HCT116 (cell line): ENCODE data around the gene HIRA. TPM values are rescaled to one million over a fixed set of nuclear protein-coding genes. Genes with fewer than 3 reads are reported as not detected.

ENCODE experiments used
- ATAC-seq: fragments of 200-7000 bp; cut with Tn5 transposase; 2 replicates; pipeline ENCODE4 v1.9.1; 2020; ENCODE audit warnings: mild to moderate bottlenecking, moderate library complexity
- BruUV-seq: library from RNA; stranded (reverse); fragments of 400-500 nt; replicated peaks from 2 replicates; lab custom pipeline; 2021; lab: Mats Ljungman, UMichigan
- CTCF ChIA-PET: fragments of 300-600 bp; sonication (Branson Sonifier 250); formaldehyde crosslinking; loops from one replicate; lab custom pipeline; 2021; ENCODE audit warnings: antibody characterized with exemption; lab: Charles Lee
- POLR2A ChIA-PET: fragments of 300-600, 350-600 bp; sonication (Branson Sonifier 250); formaldehyde crosslinking; loops from one replicate; lab custom pipeline; 2021; ENCODE audit warnings: antibody characterized with exemption; lab: Charles Lee
- RAD21 ChIA-PET, 2 experiments: fragments of 300-600 bp; sonication (Branson Sonifier 250); formaldehyde crosslinking; loops; one replicate each; lab custom pipeline; 2023; ENCODE audit warnings: low total read pairs in 2 of 2; ENCODE audit not compliant: uncharacterized antibody in 2 of 2, unreplicated experiment in 2 of 2, low non-redundant PET in 1 of 2; lab: Charles Lee
- DNase-seq: peaks from one replicate; pipeline ENCODE4 v3.0.0-alpha.2; 2010; ENCODE audit warnings: low read depth, low spot score
- H2AFZ ChIP-seq: fragments of 200-600 bp; shearing (Covaris generic), sonication (generic); 2 replicates; pipeline ENCODE4 v1.6.1; 2017; ENCODE audit warnings: low read depth, mixed run types, mixed read lengths, antibody characterized with exemption, low read length; ENCODE audit not compliant: poor library complexity, severe bottlenecking
- H3K27ac ChIP-seq: 2 replicates; pipeline ENCODE4 v1.5.1; 2012; ENCODE audit warnings: low read depth, low read length
- H3K27me3 ChIP-seq: fragments of 200-600 bp; sonication (generic); 2 replicates; pipeline ENCODE4 v1.6.1; 2016; ENCODE audit warnings: mixed run types, low read length, mixed read lengths; ENCODE audit not compliant: insufficient read depth
- H3K36me3 ChIP-seq, 2 experiments: fragments of 200-500 bp in 1 of 2; fragments of 200-600 bp in 1 of 2; sonication (Bioruptor generic) in 1 of 2; sonication (generic) in 1 of 2; 2 replicates each; pipeline versions ENCODE4 v1.5.1 to v1.6.1; 2014 to 2016; ENCODE audit warnings: low read length in 2 of 2, inconsistent platforms in 1 of 2, mixed read lengths in 1 of 2, mixed run types in 1 of 2; ENCODE audit not compliant: insufficient read depth in 2 of 2, control insufficient read depth in 1 of 2
- H3K4me1 ChIP-seq, 2 experiments: fragments of 200-600 bp in 1 of 2; sonication (generic) in 1 of 2; 2 replicates each; pipeline versions ENCODE4 v1.5.1 to v1.6.1; 2012 to 2017; ENCODE audit warnings: low read length in 2 of 2, inconsistent platforms in 1 of 2, mild to moderate bottlenecking in 1 of 2, mixed read lengths in 1 of 2, mixed run types in 1 of 2, moderate library complexity in 1 of 2; ENCODE audit not compliant: insufficient read depth in 2 of 2, control insufficient read depth in 1 of 2
- H3K4me2 ChIP-seq: fragments of 200-600 bp; sonication (generic); 2 replicates; pipeline ENCODE4 v1.6.1; 2017; ENCODE audit warnings: mixed run types, low read length, mixed read lengths
- H3K4me3 ChIP-seq, 2 experiments: fragments of 200-600 bp in 1 of 2; sonication (generic) in 1 of 2; replicated peaks in 1 of 2; 2 replicates each; pipeline ENCODE4 v1.5.1; 2011 to 2016; ENCODE audit warnings: low read length in 2 of 2, control low read depth in 1 of 2, low read depth in 1 of 2, mild to moderate bottlenecking in 1 of 2, mixed read lengths in 1 of 2, mixed run types in 1 of 2
- H3K79me2 ChIP-seq: fragments of 200-600 bp; sonication (generic); 2 replicates; pipeline ENCODE4 v1.6.1; 2017; ENCODE audit warnings: mild to moderate bottlenecking, mixed run types, low read length, moderate library complexity, mixed read lengths; ENCODE audit not compliant: insufficient read depth
- H3K9ac ChIP-seq: fragments of 200-600 bp; sonication (generic); 2 replicates; pipeline ENCODE4 v1.6.1; 2016; ENCODE audit warnings: low read length, mixed read lengths
- H3K9me2 ChIP-seq: fragments of 200-600 bp; sonication (generic), shearing (Covaris generic); 2 replicates; pipeline ENCODE4 v1.6.1; 2017; ENCODE audit warnings: mixed run types, mild to moderate bottlenecking, moderate library complexity; ENCODE audit not compliant: insufficient read depth
- H3K9me3 ChIP-seq, 2 experiments: fragments of 200-500 bp in 1 of 2; fragments of 200-600 bp in 1 of 2; sonication (Bioruptor generic) in 1 of 2; sonication (generic) in 1 of 2; 2 replicates each; pipeline ENCODE4 v1.6.1; 2014 to 2017; ENCODE audit warnings: low read length in 2 of 2, mixed read lengths in 2 of 2, inconsistent platforms in 1 of 2, low read depth in 1 of 2, mild to moderate bottlenecking in 1 of 2, mixed run types in 1 of 2, moderate library complexity in 1 of 2; ENCODE audit not compliant: control insufficient read depth in 1 of 2, insufficient read depth in 1 of 2
- H4K20me1 ChIP-seq: fragments of 200-600 bp; sonication (generic), shearing (Covaris generic); 2 replicates; pipeline ENCODE4 v1.6.1; 2017; ENCODE audit warnings: mixed run types, mild to moderate bottlenecking, moderate library complexity; ENCODE audit not compliant: insufficient read depth
- CEBPB ChIP-seq: IDR thresholded peaks from 2 replicates; pipeline ENCODE4 v1.6.1; 2012; ENCODE audit warnings: low read depth
- EZH2 ChIP-seq: fragments of 200-600 bp; sonication (generic); IDR thresholded peaks from 2 replicates; pipeline ENCODE4 v1.6.1; 2017; ENCODE audit warnings: antibody characterized with exemption, mixed run types
- EZH2phosphoT487 ChIP-seq: fragments of 200-600 bp; IDR thresholded peaks from 2 replicates; pipeline ENCODE4 v1.6.1; 2018; ENCODE audit warnings: antibody characterized with exemption, borderline replicate concordance
- JUND ChIP-seq: IDR thresholded peaks from 2 replicates; pipeline ENCODE4 v1.6.1; 2012
- POLR2A ChIP-seq: IDR thresholded peaks from 2 replicates; pipeline ENCODE4 v1.7.0; 2011; ENCODE audit warnings: borderline replicate concordance; ENCODE audit not compliant: insufficient read depth, insufficient read length; ENCODE audit errors: extremely low read depth
- POLR2AphosphoS5 ChIP-seq: IDR thresholded peaks from 2 replicates; pipeline ENCODE4 v1.6.1; 2011; ENCODE audit warnings: mild to moderate bottlenecking, low read depth, low read length, moderate library complexity
- SRF ChIP-seq: IDR thresholded peaks from 2 replicates; pipeline ENCODE4 v1.6.1; 2012; ENCODE audit warnings: low read depth
- ZFX ChIP-seq: fragments of 450-650 bp; IDR thresholded peaks from 2 replicates; pipeline ENCODE4 v1.6.1; 2017
- ZNF274 ChIP-seq: fragments of 200-500 bp; sonication (Bioruptor generic); IDR thresholded peaks from 2 replicates; pipeline ENCODE4 v1.6.1; 2014; ENCODE audit warnings: mild to moderate bottlenecking, low read depth, low read length, inconsistent platforms
- intact Hi-C: fragments of 100-400 bp; cut with micrococcal nuclease; formaldehyde crosslinking; loops from 2 replicates; pipeline ENCODE4 v1.10.0; 2022
- total RNA-seq: library from RNA; stranded (reverse); gene quantifications from one replicate; pipeline ENCODE4 v1.2.1, GENCODE V29; 2021; ENCODE audit not compliant: unreplicated experiment
- TF ChIP-seq, protein P1 (sequence below): IDR thresholded peaks from 2 replicates; pipeline ENCODE4 v1.6.1; 2012; ENCODE audit warnings: low read depth
- TF ChIP-seq, protein P2 (sequence below), 3 experiments: fragments of 200-600 bp in 1 of 3; sonication (generic) in 1 of 3; IDR thresholded peaks in 2 of 3; conservative IDR thresholded peaks in 1 of 3; 2 replicates each; pipeline ENCODE4 v1.5.1; 2012 to 2017; ENCODE audit warnings: low read depth in 2 of 3, low read length in 2 of 3, antibody characterized with exemption in 1 of 3, borderline replicate concordance in 1 of 3, control low read depth in 1 of 3, mild to moderate bottlenecking in 1 of 3, mixed read lengths in 1 of 3, mixed run types in 1 of 3, moderate library complexity in 1 of 3; ENCODE audit not compliant: insufficient read depth in 1 of 3

HIRA gene
- total RNA-seq, 1 experiment from 2014 or later: 30.6 TPM

DNA sequence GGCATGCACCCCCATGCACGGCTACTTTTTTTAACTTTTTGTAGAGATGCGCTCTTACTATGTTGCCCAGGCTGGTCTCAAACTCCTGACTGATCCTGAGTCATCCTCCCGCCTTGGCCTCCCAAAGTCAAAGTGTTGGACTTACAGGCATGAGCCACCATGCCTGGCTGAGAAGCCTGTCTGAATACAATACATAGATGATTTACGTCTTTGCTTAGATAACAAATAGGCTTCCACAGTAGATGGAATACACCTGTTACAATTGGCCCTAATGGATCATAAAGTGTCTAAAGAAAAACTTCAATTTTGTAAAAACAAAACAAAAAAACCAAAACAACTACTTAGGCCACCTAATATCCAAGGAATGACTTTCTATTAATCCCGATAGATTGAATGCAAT is 127.0 kb downstream of the HIRA start:
- intact Hi-C loops: no loop called here
- TF ChIP-seq POLR2AphosphoS5 (no peak), SRF (no peak), CEBPB (no peak), JUND (no peak), EZH2phosphoT487 (no peak), POLR2A (no peak), EZH2 (no peak), ZNF274 (no peak), ZFX (no peak)
- TF ChIP-seq, protein P1, sequence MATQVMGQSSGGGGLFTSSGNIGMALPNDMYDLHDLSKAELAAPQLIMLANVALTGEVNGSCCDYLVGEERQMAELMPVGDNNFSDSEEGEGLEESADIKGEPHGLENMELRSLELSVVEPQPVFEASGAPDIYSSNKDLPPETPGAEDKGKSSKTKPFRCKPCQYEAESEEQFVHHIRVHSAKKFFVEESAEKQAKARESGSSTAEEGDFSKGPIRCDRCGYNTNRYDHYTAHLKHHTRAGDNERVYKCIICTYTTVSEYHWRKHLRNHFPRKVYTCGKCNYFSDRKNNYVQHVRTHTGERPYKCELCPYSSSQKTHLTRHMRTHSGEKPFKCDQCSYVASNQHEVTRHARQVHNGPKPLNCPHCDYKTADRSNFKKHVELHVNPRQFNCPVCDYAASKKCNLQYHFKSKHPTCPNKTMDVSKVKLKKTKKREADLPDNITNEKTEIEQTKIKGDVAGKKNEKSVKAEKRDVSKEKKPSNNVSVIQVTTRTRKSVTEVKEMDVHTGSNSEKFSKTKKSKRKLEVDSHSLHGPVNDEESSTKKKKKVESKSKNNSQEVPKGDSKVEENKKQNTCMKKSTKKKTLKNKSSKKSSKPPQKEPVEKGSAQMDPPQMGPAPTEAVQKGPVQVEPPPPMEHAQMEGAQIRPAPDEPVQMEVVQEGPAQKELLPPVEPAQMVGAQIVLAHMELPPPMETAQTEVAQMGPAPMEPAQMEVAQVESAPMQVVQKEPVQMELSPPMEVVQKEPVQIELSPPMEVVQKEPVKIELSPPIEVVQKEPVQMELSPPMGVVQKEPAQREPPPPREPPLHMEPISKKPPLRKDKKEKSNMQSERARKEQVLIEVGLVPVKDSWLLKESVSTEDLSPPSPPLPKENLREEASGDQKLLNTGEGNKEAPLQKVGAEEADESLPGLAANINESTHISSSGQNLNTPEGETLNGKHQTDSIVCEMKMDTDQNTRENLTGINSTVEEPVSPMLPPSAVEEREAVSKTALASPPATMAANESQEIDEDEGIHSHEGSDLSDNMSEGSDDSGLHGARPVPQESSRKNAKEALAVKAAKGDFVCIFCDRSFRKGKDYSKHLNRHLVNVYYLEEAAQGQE: no peak
- TF ChIP-seq, protein P2, sequence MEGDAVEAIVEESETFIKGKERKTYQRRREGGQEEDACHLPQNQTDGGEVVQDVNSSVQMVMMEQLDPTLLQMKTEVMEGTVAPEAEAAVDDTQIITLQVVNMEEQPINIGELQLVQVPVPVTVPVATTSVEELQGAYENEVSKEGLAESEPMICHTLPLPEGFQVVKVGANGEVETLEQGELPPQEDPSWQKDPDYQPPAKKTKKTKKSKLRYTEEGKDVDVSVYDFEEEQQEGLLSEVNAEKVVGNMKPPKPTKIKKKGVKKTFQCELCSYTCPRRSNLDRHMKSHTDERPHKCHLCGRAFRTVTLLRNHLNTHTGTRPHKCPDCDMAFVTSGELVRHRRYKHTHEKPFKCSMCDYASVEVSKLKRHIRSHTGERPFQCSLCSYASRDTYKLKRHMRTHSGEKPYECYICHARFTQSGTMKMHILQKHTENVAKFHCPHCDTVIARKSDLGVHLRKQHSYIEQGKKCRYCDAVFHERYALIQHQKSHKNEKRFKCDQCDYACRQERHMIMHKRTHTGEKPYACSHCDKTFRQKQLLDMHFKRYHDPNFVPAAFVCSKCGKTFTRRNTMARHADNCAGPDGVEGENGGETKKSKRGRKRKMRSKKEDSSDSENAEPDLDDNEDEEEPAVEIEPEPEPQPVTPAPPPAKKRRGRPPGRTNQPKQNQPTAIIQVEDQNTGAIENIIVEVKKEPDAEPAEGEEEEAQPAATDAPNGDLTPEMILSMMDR (IDR thresholded peaks at IDR 0.05 in 2 of 3, conservative IDR thresholded peaks at IDR 0.05 in 1 of 3; ENCODE audit: borderline replicate concordance in 1 of 3, insufficient read depth in 1 of 3, low read depth in 2 of 3, low read length in 2 of 3): no peak
- TF ChIP-seq, all 23 proteins: peak for 0
- CTCF ChIA-PET: no interaction called here

More for the DNA sequence above, 127.0 kb downstream of the HIRA start:
- ChIA-PET POLR2A (interaction anchor here (0.7 kb wide), 1 partner anchor 10 kb away, joined by 4 read pairs; no protein-coding TSS in a partner anchor), RAD21 (interaction anchor here in 1 of 2 experiments (0.7 kb wide), 1 partner anchor 14 kb away, joined by 3 read pairs; no protein-coding TSS in a partner anchor)
- DNase-seq (no peak), ATAC-seq (no peak)
- Histone ChIP-seq H4K20me1 (no peaks in the 10 kb centered on the region), H3K9ac (no peak overlapping the region), H3K27me3 (no peaks in the 10 kb centered on the region), H3K9me3 (no peaks in the 10 kb centered on the region), H3K4me2 (no peak overlapping the region), H3K9me2 (no peaks in the 10 kb centered on the region), H3K36me3 (no peaks in the 10 kb centered on the region), H2AFZ (no peak overlapping the region), H3K4me3 (no peak overlapping the region), H3K27ac (no peak overlapping the region), H3K4me1 (no peaks in the 10 kb centered on the region), H3K79me2 (no peaks in the 10 kb centered on the region)
- no TSS peak for BruUV-seq
